ENCODE results near the gene WWP2. TPM values are rescaled to one million over a fixed set of nuclear protein-coding genes. Genes with fewer than 3 reads are reported as not detected.

WWP2 gene
- total and polyA plus RNA-seq, 2 experiments from 2014 or later: 19.9 to 23.1 TPM

GRCh38 chr16:69870761-69871160 is 108.6 kb downstream of the WWP2 start:
- Histone ChIP-seq H3K27me3 (no peaks in the 10 kb centered on the region), H3K4me2 (no peak overlapping the region), H4K20me1 (ENCODE audit: insufficient read depth, poor library complexity, severe bottlenecking) (no peaks in the 10 kb centered on the region), H3K9me2 (replicated peaks; ENCODE audit: insufficient read depth) (no peaks in the 10 kb centered on the region), H3K4me3 (no peak overlapping the region), H2AFZ (no peak overlapping the region), H3K79me2 (no peaks in the 10 kb centered on the region), H3K27ac (no peak overlapping the region), H3K4me1 (ENCODE audit: insufficient read depth) (no peaks in the 10 kb centered on the region), H3K9me3 (ENCODE audit: low read depth) (no peaks in the 10 kb centered on the region), H3K36me3 (replicated peaks; ENCODE audit: insufficient read depth, low read depth) (no peaks in the 10 kb centered on the region)
- 98% methylated on average over 4 of the region's 4 CpGs for WGBS (ENCODE audit: low lambda C conversion rate, missing lambda C conversion rate)
- no peak for DNase-seq (ENCODE audit: low spot score)
- TF ChIP-seq EZH2 (IDR thresholded peaks at IDR 0.05; ENCODE audit: borderline replicate concordance): no peak
- no peak for TF ChIP-seq CTCF (IDR thresholded peaks at IDR 0.05; ENCODE audit: poor library complexity)
- no peak for TF ChIP-seq EZH2phosphoT487 (IDR thresholded peaks at IDR 0.05; ENCODE audit: low read depth, severe bottlenecking, unreplicated experiment)

- no peak for TF ChIP-seq EZH2 (IDR thresholded peaks at IDR 0.05; ENCODE audit: borderline replicate concordance)
- no peak for TF ChIP-seq CTCF (IDR thresholded peaks at IDR 0.05; ENCODE audit: poor library complexity)
- Histone ChIP-seq H3K4me3 (no peak overlapping the region), H3K9me2 (replicated peaks; ENCODE audit: insufficient read depth) (no peaks in the 10 kb centered on the region), H3K4me1 (ENCODE audit: insufficient read depth) (no peaks in the 10 kb centered on the region), H2AFZ (no peak overlapping the region), H3K27ac (peak overlapping the region; percentile 30), H3K4me2 (no peak overlapping the region), H4K20me1 (ENCODE audit: insufficient read depth, poor library complexity, severe bottlenecking) (no peaks in the 10 kb centered on the region), H3K27me3 (no peaks in the 10 kb centered on the region), H3K9me3 (ENCODE audit: low read depth) (no peaks in the 10 kb centered on the region), H3K79me2 (no peaks in the 10 kb centered on the region), H3K36me3 (replicated peaks; ENCODE audit: insufficient read depth, low read depth) (no peaks in the 10 kb centered on the region)
- WGBS (ENCODE audit: low lambda C conversion rate, missing lambda C conversion rate): 93% methylated on average over 15 of the region's 15 CpGs
- no peak for DNase-seq (ENCODE audit: low spot score)
Measured at GRCh38 chr16:69871708-69872107, 109.6 kb downstream of the WWP2 start.

GRCh38 chr16:69872888-69873287 is 110.8 kb downstream of the WWP2 start:
- no peaks in the 10 kb centered on the region for H3K9me3 ChIP-seq (ENCODE audit: low read depth)
- H4K20me1 ChIP-seq (ENCODE audit: insufficient read depth, poor library complexity, severe bottlenecking): no peaks in the 10 kb centered on the region
- 96% methylated on average over 7 of the region's 7 CpGs for WGBS (ENCODE audit: low lambda C conversion rate, missing lambda C conversion rate)
- no peak for DNase-seq (ENCODE audit: low spot score)
- no peak overlapping the region for H3K4me2 ChIP-seq
- no peak overlapping the region for H3K27ac ChIP-seq
- no peaks in the 10 kb centered on the region for H3K79me2 ChIP-seq
- H3K27me3 ChIP-seq: no peaks in the 10 kb centered on the region
- no peaks in the 10 kb centered on the region for H3K4me1 ChIP-seq (ENCODE audit: insufficient read depth)
- TF ChIP-seq CTCF (IDR thresholded peaks at IDR 0.05; ENCODE audit: poor library complexity) (no peak), EZH2phosphoT487 (IDR thresholded peaks at IDR 0.05; ENCODE audit: low read depth, severe bottlenecking, unreplicated experiment) (no peak), EZH2 (IDR thresholded peaks at IDR 0.05; ENCODE audit: borderline replicate concordance) (no peak)
- no peaks in the 10 kb centered on the region for H3K9me2 ChIP-seq (replicated peaks; ENCODE audit: insufficient read depth)
- H3K4me3 ChIP-seq: no peak overlapping the region
- H2AFZ ChIP-seq: no peak overlapping the region
- no peaks in the 10 kb centered on the region for H3K36me3 ChIP-seq (replicated peaks; ENCODE audit: insufficient read depth, low read depth)

- H4K20me1 ChIP-seq (ENCODE audit: insufficient read depth, poor library complexity, severe bottlenecking): no peaks in the 10 kb centered on the region
- no peaks in the 10 kb centered on the region for H3K79me2 ChIP-seq
- no peaks in the 10 kb centered on the region for H3K9me2 ChIP-seq (replicated peaks; ENCODE audit: insufficient read depth)
- no peaks in the 10 kb centered on the region for H3K36me3 ChIP-seq (replicated peaks; ENCODE audit: insufficient read depth, low read depth)
- no peak overlapping the region for H2AFZ ChIP-seq
- 97% methylated on average over 3 of the region's 3 CpGs for WGBS (ENCODE audit: low lambda C conversion rate, missing lambda C conversion rate)
- H3K4me2 ChIP-seq: no peak overlapping the region
- no peak for DNase-seq (ENCODE audit: low spot score)
- no peaks in the 10 kb centered on the region for H3K4me1 ChIP-seq (ENCODE audit: insufficient read depth)
- no peak overlapping the region for H3K27ac ChIP-seq
- H3K9me3 ChIP-seq (ENCODE audit: low read depth): no peaks in the 10 kb centered on the region
- no peaks in the 10 kb centered on the region for H3K27me3 ChIP-seq
- no peak for TF ChIP-seq CTCF (IDR thresholded peaks at IDR 0.05; ENCODE audit: poor library complexity)
- TF ChIP-seq EZH2 (IDR thresholded peaks at IDR 0.05; ENCODE audit: borderline replicate concordance): no peak
- H3K4me3 ChIP-seq: no peak overlapping the region
Measured at GRCh38 chr16:69873783-69874182, 111.7 kb downstream of the WWP2 start.
